Liver (tissue), 9 donors: ENCODE results near the gene THEM5. TPM values are rescaled to one million over a fixed set of nuclear protein-coding genes. Genes with fewer than 3 reads are reported as not detected.
A peak's percentile ranks its signal among the peaks of the same experiment; 100 is the strongest.

Experiments
- DNase-seq: peaks from one replicate; pipeline ENCODE4 v3.0.0-alpha.2; 2017; ENCODE audit warnings: low spot score
- H3K27ac ChIP-seq, 2 donors: one replicate each; pipeline ENCODE4 v1.7.0; 2013; ENCODE audit warnings: inconsistent platforms in 2 of 2, low read length in 2 of 2, control low read depth in 1 of 2, low read depth in 1 of 2, mild to moderate bottlenecking in 1 of 2
- H3K27me3 ChIP-seq, 4 donors: one replicate each; pipeline versions ENCODE4 v1.6.1 to v1.7.0; 2013; ENCODE audit warnings: low read length in 3 of 4, inconsistent platforms in 1 of 4, mild to moderate bottlenecking in 1 of 4, moderate library complexity in 1 of 4; ENCODE audit not compliant: control insufficient read depth in 4 of 4, insufficient read depth in 4 of 4
- H3K36me3 ChIP-seq, 4 donors: one replicate each; pipeline versions ENCODE4 v1.6.1 to v1.7.0; 2013; ENCODE audit warnings: low read length in 3 of 4, mild to moderate bottlenecking in 3 of 4, low read depth in 1 of 4, moderate library complexity in 1 of 4; ENCODE audit not compliant: control insufficient read depth in 4 of 4, insufficient read depth in 3 of 4
- H3K4me1 ChIP-seq, 4 donors: one replicate each; pipeline versions ENCODE4 v1.6.1 to v1.7.0; 2013; ENCODE audit warnings: low read length in 3 of 4, mild to moderate bottlenecking in 3 of 4, moderate library complexity in 1 of 4; ENCODE audit not compliant: control insufficient read depth in 4 of 4, insufficient read depth in 4 of 4
- H3K4me3 ChIP-seq, 3 donors: one replicate each; pipeline versions ENCODE4 v1.6.1 to v1.7.0; 2013; ENCODE audit warnings: low read length in 3 of 3, control low read depth in 1 of 3, low read depth in 1 of 3, mild to moderate bottlenecking in 1 of 3
- H3K9ac ChIP-seq, 2 donors: one replicate each; pipeline ENCODE4 v1.7.0; 2013; ENCODE audit warnings: low read length in 2 of 2, mild to moderate bottlenecking in 2 of 2, moderate library complexity in 2 of 2, control low read depth in 1 of 2, low read depth in 1 of 2
- H3K9me3 ChIP-seq, 4 donors: one replicate each; pipeline versions ENCODE4 v1.6.1 to v1.7.0; 2013; ENCODE audit warnings: low read length in 3 of 4; ENCODE audit not compliant: control insufficient read depth in 4 of 4
- EGR1 ChIP-seq, 2 donors: IDR thresholded peaks; 2 replicates each; pipeline ENCODE4 v1.6.1; 2016 to 2018; ENCODE audit warnings: antibody characterized with exemption in 2 of 2, low read depth in 2 of 2
- FOXA1 ChIP-seq: IDR thresholded peaks from 2 replicates; pipeline ENCODE4 v1.6.1; 2016; ENCODE audit warnings: antibody characterized with exemption
- FOXA2 ChIP-seq: IDR thresholded peaks from 2 replicates; pipeline ENCODE4 v1.6.1; 2016; ENCODE audit warnings: antibody characterized with exemption
- GABPA ChIP-seq, 2 donors: IDR thresholded peaks in 1 of 2; conservative IDR thresholded peaks in 1 of 2; 2 replicates each; pipeline ENCODE4 v1.6.1; 2016; ENCODE audit warnings: antibody characterized with exemption in 2 of 2, mild to moderate bottlenecking in 1 of 2, moderate library complexity in 1 of 2
- HNF4A ChIP-seq, 2 donors: conservative IDR thresholded peaks; 2 replicates each; pipeline ENCODE4 v1.6.1; 2016; ENCODE audit warnings: antibody characterized with exemption in 2 of 2, mild to moderate bottlenecking in 2 of 2
- HNF4G ChIP-seq: IDR thresholded peaks from 2 replicates; pipeline ENCODE4 v1.6.1; 2016; ENCODE audit warnings: antibody characterized with exemption
- JUND ChIP-seq, 2 donors: IDR thresholded peaks; 2 replicates each; pipeline ENCODE4 v1.6.1; 2016; ENCODE audit warnings: antibody characterized with exemption in 2 of 2
- NR2F2 ChIP-seq: IDR thresholded peaks from 2 replicates; pipeline ENCODE4 v1.6.1; 2016; ENCODE audit warnings: antibody characterized with exemption
- RAD21 ChIP-seq, 2 donors: IDR thresholded peaks; 2 replicates each; pipeline ENCODE4 v1.6.1; 2016; ENCODE audit warnings: antibody characterized with exemption in 2 of 2, mild to moderate bottlenecking in 2 of 2
- RXRA ChIP-seq, 2 donors: IDR thresholded peaks; 2 replicates each; pipeline ENCODE4 v1.6.1; 2017 to 2018; ENCODE audit warnings: antibody characterized with exemption in 2 of 2, mild to moderate bottlenecking in 1 of 2
- SP1 ChIP-seq: IDR thresholded peaks from 2 replicates; pipeline ENCODE4 v1.6.1; 2018; ENCODE audit warnings: antibody characterized with exemption, mild to moderate bottlenecking
- TAF1 ChIP-seq: conservative IDR thresholded peaks from 2 replicates; pipeline ENCODE4 v1.6.1; 2016; ENCODE audit warnings: antibody characterized with exemption, mild to moderate bottlenecking
- YY1 ChIP-seq: IDR thresholded peaks from 2 replicates; pipeline ENCODE4 v1.6.1; 2016; ENCODE audit warnings: antibody characterized with exemption, mild to moderate bottlenecking
- WGBS: extraction: QIAGEN DNeasy Blood & Tissue Kit; methylation state at CpG from one replicate; pipeline ENCODE4 v1.1.7; 2013; 5-methylcytosine and 5-hydroxymethylcytosine counted together
- polyA plus RNA-seq, 2 donors: library from polyadenylated mRNA; stranded (reverse) in 1 of 2; unstranded in 1 of 2; fragments of 200-250 nt in 1 of 2; fragments of >200 nt in 1 of 2; fragmentation: Nextera tagmentation in 1 of 2; extraction: Ambion mirVana in 1 of 2; gene quantifications; one replicate each; pipeline versions ENCODE4 v1.2.1 to v1.2.3, GENCODE V29; 2013 to 2015
- total RNA-seq, 2 donors: library from RNA; depleted of rRNA; stranded (reverse); fragments of >200 nt; gene quantifications; one replicate each; pipeline ENCODE4 v1.2.3, GENCODE V29; 2014
- TF ChIP-seq, protein P1 (sequence below): IDR thresholded peaks from 2 replicates; pipeline ENCODE4 v1.6.1; 2016; ENCODE audit warnings: antibody characterized with exemption
- TF ChIP-seq, protein P2 (sequence below): fragments of 150-350 bp; IDR thresholded peaks from 2 replicates; pipeline ENCODE4 v1.5.1; 2017; ENCODE audit warnings: improper control_type of control experiment, low read depth, low read length; ENCODE audit not compliant: missing input control
- TF ChIP-seq, protein P3 (sequence below): IDR thresholded peaks from 2 replicates; pipeline ENCODE4 v1.6.1; 2016; ENCODE audit warnings: antibody characterized with exemption, mild to moderate bottlenecking
- TF ChIP-seq, protein P4 (sequence below): IDR thresholded peaks from 2 replicates; pipeline ENCODE4 v1.6.1; 2016; ENCODE audit warnings: antibody characterized with exemption
- TF ChIP-seq, protein P5 (sequence below): IDR thresholded peaks from 2 replicates; pipeline ENCODE4 v1.6.1; 2016; ENCODE audit warnings: antibody characterized with exemption
- donor health status: healthy.
- donor health status: healthy.
- donor health status: healthy.
- donor health status: healthy.
- donor health status: healthy.

The THEM5 gene
- total and polyA plus RNA-seq, 4 donors: 0.09 TPM; not detected in 3

DNA sequence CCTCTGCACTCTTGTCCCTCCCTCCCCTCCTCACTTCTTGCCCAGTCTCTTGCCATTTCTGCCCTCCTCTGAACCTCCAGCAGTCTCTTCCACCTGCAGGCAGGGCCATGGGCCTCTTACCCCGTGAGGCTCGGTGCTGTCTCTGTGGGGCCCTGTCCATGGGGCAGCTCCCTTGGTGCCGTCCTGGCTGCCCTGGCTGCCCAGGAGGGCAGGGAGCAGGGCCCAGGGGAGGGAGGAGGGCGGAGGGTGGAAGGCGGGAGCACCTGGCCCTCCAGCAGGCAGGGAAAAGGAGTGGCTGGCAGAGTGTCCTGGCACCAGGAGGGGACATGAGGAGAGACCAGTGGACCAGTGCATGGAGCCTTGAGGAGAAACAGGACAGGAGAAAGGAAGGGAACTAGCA lies 21.9 kb downstream of the THEM5 start, which contains the start of gene RORC:
Gene RORC, minus strand, starts transcription at position 198 of the 400 bp plus-strand sequence. Its CDS starts 38 bp downstream, at position 160.
- peaks cover 0 to 12% (median 4%) of the 10 kb centered on the region in 4 donors for H3K36me3 ChIP-seq
- H3K27me3 ChIP-seq: no peaks in the 10 kb centered on the region
- peak within 1 kb of the TSS; percentile 70 to 90 (median 79) for H3K4me3 ChIP-seq
- peak within 1 kb of the TSS; percentile 94 for H3K27ac ChIP-seq
- H3K9ac ChIP-seq: peak within 1 kb of the TSS; percentile 76 to 85
- peaks cover 27 to 83% (median 73%) of the 10 kb centered on the region in 4 donors for H3K4me1 ChIP-seq
- WGBS: 30% methylated on average over 5 of the region's 5 CpGs
- TF ChIP-seq, protein P1, sequence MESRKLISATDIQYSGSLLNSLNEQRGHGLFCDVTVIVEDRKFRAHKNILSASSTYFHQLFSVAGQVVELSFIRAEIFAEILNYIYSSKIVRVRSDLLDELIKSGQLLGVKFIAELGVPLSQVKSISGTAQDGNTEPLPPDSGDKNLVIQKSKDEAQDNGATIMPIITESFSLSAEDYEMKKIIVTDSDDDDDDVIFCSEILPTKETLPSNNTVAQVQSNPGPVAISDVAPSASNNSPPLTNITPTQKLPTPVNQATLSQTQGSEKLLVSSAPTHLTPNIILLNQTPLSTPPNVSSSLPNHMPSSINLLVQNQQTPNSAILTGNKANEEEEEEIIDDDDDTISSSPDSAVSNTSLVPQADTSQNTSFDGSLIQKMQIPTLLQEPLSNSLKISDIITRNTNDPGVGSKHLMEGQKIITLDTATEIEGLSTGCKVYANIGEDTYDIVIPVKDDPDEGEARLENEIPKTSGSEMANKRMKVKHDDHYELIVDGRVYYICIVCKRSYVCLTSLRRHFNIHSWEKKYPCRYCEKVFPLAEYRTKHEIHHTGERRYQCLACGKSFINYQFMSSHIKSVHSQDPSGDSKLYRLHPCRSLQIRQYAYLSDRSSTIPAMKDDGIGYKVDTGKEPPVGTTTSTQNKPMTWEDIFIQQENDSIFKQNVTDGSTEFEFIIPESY: no peak
- TF ChIP-seq GABPA (IDR thresholded peaks at IDR 0.05 in 1 of 2, conservative IDR thresholded peaks at IDR 0.05 in 1 of 2): peak in 1 of 2 donors; percentile 17
- TF ChIP-seq FOXA1: no peak
- TF ChIP-seq FOXA2: peak; percentile 35
- TF ChIP-seq, protein P2, sequence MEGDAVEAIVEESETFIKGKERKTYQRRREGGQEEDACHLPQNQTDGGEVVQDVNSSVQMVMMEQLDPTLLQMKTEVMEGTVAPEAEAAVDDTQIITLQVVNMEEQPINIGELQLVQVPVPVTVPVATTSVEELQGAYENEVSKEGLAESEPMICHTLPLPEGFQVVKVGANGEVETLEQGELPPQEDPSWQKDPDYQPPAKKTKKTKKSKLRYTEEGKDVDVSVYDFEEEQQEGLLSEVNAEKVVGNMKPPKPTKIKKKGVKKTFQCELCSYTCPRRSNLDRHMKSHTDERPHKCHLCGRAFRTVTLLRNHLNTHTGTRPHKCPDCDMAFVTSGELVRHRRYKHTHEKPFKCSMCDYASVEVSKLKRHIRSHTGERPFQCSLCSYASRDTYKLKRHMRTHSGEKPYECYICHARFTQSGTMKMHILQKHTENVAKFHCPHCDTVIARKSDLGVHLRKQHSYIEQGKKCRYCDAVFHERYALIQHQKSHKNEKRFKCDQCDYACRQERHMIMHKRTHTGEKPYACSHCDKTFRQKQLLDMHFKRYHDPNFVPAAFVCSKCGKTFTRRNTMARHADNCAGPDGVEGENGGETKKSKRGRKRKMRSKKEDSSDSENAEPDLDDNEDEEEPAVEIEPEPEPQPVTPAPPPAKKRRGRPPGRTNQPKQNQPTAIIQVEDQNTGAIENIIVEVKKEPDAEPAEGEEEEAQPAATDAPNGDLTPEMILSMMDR: no peak
- TF ChIP-seq TAF1: peak; percentile 81
- TF ChIP-seq, protein P3, sequence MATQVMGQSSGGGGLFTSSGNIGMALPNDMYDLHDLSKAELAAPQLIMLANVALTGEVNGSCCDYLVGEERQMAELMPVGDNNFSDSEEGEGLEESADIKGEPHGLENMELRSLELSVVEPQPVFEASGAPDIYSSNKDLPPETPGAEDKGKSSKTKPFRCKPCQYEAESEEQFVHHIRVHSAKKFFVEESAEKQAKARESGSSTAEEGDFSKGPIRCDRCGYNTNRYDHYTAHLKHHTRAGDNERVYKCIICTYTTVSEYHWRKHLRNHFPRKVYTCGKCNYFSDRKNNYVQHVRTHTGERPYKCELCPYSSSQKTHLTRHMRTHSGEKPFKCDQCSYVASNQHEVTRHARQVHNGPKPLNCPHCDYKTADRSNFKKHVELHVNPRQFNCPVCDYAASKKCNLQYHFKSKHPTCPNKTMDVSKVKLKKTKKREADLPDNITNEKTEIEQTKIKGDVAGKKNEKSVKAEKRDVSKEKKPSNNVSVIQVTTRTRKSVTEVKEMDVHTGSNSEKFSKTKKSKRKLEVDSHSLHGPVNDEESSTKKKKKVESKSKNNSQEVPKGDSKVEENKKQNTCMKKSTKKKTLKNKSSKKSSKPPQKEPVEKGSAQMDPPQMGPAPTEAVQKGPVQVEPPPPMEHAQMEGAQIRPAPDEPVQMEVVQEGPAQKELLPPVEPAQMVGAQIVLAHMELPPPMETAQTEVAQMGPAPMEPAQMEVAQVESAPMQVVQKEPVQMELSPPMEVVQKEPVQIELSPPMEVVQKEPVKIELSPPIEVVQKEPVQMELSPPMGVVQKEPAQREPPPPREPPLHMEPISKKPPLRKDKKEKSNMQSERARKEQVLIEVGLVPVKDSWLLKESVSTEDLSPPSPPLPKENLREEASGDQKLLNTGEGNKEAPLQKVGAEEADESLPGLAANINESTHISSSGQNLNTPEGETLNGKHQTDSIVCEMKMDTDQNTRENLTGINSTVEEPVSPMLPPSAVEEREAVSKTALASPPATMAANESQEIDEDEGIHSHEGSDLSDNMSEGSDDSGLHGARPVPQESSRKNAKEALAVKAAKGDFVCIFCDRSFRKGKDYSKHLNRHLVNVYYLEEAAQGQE: peak; percentile 81
- TF ChIP-seq JUND (IDR thresholded peaks at IDR 0.05): peak in 1 of 2 donors; percentile 62
- TF ChIP-seq NR2F2: no peak
- TF ChIP-seq, protein P4, sequence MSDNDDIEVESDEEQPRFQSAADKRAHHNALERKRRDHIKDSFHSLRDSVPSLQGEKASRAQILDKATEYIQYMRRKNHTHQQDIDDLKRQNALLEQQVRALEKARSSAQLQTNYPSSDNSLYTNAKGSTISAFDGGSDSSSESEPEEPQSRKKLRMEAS: peak; percentile 85
- peak; percentile 92 to 97 for TF ChIP-seq HNF4A (conservative IDR thresholded peaks at IDR 0.05)
- TF ChIP-seq HNF4G: peak; percentile 51
- TF ChIP-seq, protein P5, sequence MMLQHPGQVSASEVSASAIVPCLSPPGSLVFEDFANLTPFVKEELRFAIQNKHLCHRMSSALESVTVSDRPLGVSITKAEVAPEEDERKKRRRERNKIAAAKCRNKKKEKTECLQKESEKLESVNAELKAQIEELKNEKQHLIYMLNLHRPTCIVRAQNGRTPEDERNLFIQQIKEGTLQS: no peak
- peak; percentile 74 for TF ChIP-seq YY1
- peak in 1 of 2 donors; percentile 37 for TF ChIP-seq RAD21 (IDR thresholded peaks at IDR 0.05)
- peak in 1 of 2 donors; percentile 71 for TF ChIP-seq EGR1 (IDR thresholded peaks at IDR 0.05; ENCODE audit: low read depth in 2 of 2)
- TF ChIP-seq SP1: peak; percentile 56
- peak; percentile 74 to 79 for TF ChIP-seq RXRA (IDR thresholded peaks at IDR 0.05)
- H3K9me3 ChIP-seq: no peaks in the 10 kb centered on the region
- no peak for DNase-seq
